ENCODE results near the gene TYMS.

TYMS gene

GRCh38 chr18:657311-658000 lies at the start of gene TYMS:
TYMS (plus strand) TSS chr18:657653; CDS start chr18:657743, 90 bp downstream.
- DNase-seq, result peak in 3 of 6 experiments; percentile 8 to 33 (median 18)

DNA sequence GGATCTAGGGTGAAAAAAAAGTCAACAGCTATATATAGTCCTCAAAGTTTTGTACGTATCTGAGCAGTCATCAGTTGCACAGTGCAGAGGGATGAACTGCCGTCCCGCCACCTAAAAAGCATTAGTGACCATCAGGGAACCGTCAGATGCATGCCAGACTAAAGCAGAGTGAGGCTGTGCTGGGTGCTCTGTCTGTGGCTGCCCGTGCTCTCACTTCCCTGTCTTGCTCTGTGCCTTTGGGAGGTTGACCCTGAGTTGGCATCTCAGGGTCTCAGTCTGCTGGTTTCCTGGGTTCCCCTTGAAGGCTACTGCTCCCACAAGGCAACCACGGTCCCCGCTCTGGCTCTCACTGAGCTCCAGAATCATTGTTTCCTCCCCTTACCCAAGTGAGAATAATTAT lies 49.5 kb upstream of the TYMS start:
- DNase-seq, result no peak

DNA sequence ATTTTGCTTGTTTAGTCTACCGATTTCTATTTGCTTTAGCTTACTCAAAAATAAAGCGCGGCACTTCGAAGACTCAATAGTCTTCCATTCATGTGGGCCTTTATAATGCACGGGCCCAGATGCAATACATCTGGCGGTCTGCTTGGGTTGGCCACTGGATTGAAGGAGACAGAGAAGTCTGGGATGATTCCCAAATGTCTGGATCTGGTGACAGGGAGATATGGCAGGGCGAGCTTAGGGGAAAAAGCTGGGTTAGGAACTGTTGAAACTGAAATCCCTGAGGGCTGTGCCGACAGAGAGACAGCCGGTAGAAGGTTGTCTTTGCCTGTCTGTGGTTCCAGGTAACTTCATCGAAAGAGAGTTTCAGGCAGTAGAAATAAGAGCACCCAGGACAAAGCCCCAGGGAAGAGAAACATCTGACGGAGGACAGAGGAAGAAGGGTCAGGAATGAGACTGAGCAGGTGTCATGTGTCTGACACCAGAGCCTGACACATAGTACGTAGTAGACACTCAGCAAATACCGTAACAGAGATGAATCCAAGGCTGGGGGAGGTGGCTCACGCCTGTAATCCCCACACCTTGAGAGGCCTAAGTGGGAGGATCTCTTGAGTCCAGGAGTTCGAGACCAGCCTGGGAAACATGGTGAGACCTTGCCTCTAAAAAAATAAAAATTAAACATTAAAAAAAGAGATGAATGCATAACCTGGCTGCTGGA lies 47.1 kb upstream of the TYMS start:
- DNase-seq, result no peak

DNA sequence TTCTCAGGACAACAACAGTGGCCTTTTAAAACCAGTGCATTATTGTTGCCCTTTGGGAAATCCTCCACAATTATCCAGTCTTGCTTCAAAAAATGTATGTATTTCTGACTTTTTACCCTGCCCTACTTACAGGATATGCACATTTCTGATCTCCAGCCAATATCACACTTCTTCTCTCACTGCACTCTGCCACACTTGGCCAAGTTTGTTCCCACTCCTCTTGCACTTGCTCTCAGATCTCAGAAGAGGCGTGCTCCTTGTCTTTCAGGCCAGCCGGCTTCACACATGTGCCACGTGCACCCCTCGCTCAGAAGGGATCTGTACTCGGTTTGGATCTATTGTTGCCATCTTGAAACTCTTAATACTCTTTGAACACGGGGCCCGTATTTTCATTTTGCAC lies 45.3 kb upstream of the TYMS start:
- no peak for DNase-seq

GRCh38 chr18:614193-614592 lies 43.3 kb upstream of the TYMS start:
- DNase-seq, result no peak

DNA sequence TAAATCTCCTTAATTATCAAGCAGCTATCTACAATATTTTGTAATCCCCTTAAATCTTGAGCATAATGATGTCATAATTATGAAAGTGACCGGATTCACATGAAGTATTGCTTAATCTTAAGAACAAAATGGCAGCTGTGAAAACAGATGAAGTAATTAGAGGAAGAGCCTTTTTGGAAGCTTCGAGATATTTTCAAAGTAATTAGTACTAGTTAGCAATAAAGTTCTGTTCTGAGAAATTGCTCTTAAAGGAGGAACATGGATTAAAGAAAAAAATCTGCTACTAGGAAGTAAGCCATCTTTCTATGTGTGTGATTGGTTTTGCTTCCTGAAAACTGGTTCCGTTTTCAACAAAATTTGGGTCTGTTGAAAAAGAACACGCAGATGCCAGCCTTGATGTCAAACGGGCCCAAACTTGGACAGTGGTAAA lies 42.3 kb upstream of the TYMS start:
- no peak for DNase-seq

DNA sequence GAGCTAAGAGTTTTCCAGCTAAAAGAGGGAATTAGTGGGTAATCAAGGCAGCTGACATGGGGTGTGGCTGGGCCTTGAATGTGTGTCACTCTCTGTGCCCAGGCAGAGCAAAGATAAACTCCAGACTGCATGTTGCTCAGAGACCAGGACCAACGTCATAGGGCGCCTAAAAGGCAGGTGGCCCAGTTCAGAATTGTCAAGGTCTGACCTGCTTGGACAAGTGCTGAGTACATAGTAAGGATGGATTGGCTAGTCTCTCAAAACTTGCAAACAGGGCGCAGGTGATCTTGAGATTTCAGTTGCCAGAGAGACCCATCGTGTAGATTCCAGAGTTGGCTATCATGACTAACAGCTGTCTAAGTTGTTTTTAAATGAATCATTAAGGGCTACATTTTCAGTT lies 41.7 kb upstream of the TYMS start:
- no peak for DNase-seq

- peak in 3 of 6 experiments; percentile 1 to 31 (median 11) for DNase-seq
Observed at GRCh38 chr18:616380-616995, 41.0 kb upstream of the TYMS start.

DNA sequence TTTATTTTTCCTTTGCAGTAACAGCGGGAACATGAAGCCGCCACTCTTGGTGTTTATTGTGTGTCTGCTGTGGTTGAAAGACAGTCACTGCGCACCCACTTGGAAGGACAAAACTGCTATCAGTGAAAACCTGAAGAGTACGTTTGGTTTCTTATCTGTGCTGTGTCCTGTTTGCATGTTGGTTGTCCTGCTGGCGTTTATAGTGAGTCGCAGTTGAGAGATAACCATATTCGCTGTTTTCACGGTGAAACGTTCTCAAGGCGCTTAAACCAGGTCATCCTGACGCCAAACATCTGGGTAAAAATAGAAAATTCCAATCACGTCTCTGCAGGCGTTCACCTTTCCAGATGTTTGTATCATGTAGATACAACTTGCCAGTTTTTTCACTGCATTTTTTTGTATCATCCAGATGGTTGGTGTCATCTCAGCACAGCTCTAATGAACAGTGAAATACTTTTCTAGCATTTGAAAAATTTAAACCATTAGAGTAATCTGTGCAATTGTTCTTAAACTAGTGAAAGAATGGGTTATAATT lies 39.4 kb upstream of the TYMS start:
- no peak for DNase-seq

- no peak for DNase-seq
Observed at GRCh38 chr18:618618-619017, 38.8 kb upstream of the TYMS start.

DNA sequence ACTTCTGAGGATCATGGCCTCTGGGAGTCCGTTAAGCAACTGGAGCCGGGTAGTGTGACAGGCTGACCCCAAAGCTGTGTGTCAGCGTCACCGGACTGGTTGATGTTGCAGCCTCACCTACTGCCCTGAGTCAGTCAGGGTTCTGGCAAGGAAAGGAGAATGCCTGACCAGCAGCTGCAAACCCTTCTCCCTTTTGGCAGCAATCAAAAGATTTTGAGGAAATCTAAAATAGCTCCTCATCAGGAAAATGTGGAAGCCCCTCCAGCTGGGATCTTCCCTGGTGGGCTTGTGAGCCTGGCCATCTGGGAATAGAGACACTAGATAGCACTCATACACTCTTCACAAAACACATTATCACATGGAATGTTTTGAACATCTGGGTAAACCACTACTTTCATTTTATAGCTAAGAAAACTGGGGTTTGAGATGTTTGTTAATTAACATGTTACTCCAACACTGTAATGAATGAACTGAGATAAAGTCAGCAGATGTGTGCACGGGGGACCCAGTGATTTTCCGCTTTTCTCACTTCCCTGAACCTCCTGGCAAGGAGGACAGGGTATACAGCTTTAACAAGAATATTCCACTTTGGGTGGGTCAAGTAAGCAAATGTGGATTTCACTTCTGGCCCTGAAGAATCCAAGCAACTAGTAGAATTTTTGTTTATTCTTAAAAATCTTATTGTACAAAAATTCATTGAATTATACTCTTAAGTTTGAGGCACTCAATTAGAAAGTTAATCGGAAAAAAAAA lies 36.0 kb upstream of the TYMS start:
- no peak for DNase-seq

- DNase-seq, result no peak
Observed at GRCh38 chr18:622289-622688, 35.2 kb upstream of the TYMS start.

GRCh38 chr18:623761-624620 lies 33.5 kb upstream of the TYMS start:
- peak; percentile 5 to 41 (median 20) for DNase-seq

GRCh38 chr18:627231-627630 lies 30.2 kb upstream of the TYMS start:
- no peak for DNase-seq

DNA sequence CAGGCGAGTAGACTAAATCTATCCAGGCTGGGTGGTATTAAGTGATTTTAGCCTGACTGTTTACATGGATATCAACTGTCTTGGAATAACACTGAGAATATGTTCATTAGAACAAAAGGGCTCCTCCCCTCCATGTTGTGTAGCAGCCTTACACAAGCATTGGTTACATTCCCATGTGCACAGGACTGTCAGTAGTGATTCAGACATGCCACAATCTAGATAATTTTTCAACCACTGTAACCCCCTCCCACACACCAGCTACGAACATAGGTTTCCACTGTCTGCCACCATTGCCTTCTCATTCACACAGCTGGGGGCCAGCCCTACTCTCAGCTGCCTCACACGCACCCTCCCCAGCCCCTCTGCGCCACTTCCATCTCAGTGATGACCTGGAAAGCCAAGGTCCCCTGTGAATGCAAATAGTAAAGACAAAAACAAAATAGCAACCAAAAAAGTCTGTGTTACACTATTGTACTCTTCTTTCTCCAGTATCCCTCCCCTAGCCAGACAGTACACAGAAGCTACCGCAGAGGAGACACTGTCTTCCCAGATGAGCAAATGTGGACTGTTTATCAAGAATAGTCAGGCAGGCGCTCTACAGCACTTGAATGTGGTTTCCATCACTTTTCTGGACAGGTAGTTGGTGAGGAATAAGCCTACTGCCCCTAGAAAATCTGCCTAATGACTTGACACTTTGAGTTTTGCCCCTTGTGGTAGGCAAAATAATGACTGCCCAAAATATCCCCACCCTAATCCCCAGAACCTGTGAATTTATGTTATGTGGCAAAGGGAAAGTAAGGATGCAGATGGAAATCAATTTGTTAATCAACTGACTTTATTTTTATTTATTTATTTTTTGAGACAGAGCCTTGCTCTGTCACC lies 27.9 kb upstream of the TYMS start:
- DNase-seq, result no peak

- DNase-seq, result no peak
Observed at GRCh38 chr18:631560-631959, 25.9 kb upstream of the TYMS start.

DNA sequence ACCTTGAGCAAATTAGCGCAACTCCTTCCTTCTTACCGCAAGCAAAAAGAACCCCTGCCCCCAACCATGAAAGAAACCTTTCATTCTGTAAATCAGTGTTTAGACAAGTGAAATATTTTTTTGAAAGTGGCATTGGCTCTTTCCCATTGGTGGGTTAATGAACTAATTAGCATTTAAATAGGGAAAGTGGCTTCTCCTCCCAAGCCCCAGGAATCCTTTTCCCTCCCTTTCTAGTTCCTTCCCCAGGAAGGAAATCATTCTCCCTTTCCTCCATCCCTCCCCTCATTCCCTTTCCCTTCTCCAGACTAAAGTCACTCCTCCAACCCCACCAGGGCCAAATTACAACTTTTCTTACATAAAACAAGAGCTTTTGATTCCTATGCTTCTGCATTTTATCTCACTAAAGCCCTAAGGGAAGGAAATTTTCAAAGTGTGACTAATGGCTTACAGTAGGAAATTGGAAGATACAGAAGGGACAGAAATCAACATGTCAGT lies 22.9 kb upstream of the TYMS start:
- DNase-seq, result no peak

DNA sequence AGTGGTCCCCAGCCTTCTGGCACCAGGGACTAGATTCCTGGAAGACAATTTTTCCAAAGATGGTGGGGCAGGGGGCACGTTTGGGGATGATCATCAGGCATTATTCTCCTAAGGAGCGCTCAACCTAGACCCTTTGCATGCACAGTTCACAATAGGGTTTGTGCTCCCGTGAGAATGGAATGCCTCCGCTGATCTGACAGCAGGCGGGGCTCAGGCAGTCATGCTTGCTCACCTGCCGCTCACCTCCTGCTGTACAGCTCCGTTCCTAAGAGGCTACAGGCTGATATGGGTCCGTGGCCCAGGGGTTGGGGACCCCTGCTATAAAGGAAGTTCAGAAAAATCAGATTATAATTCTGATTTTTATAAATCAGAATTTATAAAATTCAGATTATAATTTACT lies 22.3 kb upstream of the TYMS start:
- DNase-seq, result no peak

DNA sequence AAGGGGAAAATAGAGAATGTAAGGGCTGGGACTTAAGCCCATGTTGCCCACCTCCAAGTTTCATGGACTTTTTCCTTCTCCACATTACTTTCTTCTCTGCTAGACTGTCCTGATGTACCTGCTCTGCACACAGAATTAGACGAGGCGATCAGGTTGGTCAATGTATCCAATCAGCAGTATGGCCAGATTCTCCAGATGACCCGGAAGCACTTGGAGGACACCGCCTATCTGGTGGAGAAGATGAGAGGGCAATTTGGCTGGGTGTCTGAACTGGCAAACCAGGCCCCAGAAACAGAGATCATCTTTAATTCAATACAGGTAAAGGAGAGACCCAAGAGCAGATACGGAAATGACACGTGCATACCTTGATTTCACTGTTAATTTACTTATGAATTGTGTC lies 16.2 kb upstream of the TYMS start:
- no peak for DNase-seq

GRCh38 chr18:644395-645004 lies 13.0 kb upstream of the TYMS start:
- DNase-seq, result no peak
